Stimulated activated CD8-positive, alpha-beta memory T cell treated with anti-CD3 and anti-CD28 coated beads, Interleukin-15, amount 100 ng/mL, for 1 hour (primary cell): ENCODE results near the gene THSD7B.
"Not testable (repeated sequence)": the region's sequence is repeated elsewhere in the genome, so short reads cannot be mapped to it uniquely, and the experiment has no call there.

Source experiments
- DNase-seq: peaks from one replicate; pipeline ENCODE4 v3.0.0-alpha.2; 2020; ENCODE audit warnings: low read depth

THSD7B gene, protein sequence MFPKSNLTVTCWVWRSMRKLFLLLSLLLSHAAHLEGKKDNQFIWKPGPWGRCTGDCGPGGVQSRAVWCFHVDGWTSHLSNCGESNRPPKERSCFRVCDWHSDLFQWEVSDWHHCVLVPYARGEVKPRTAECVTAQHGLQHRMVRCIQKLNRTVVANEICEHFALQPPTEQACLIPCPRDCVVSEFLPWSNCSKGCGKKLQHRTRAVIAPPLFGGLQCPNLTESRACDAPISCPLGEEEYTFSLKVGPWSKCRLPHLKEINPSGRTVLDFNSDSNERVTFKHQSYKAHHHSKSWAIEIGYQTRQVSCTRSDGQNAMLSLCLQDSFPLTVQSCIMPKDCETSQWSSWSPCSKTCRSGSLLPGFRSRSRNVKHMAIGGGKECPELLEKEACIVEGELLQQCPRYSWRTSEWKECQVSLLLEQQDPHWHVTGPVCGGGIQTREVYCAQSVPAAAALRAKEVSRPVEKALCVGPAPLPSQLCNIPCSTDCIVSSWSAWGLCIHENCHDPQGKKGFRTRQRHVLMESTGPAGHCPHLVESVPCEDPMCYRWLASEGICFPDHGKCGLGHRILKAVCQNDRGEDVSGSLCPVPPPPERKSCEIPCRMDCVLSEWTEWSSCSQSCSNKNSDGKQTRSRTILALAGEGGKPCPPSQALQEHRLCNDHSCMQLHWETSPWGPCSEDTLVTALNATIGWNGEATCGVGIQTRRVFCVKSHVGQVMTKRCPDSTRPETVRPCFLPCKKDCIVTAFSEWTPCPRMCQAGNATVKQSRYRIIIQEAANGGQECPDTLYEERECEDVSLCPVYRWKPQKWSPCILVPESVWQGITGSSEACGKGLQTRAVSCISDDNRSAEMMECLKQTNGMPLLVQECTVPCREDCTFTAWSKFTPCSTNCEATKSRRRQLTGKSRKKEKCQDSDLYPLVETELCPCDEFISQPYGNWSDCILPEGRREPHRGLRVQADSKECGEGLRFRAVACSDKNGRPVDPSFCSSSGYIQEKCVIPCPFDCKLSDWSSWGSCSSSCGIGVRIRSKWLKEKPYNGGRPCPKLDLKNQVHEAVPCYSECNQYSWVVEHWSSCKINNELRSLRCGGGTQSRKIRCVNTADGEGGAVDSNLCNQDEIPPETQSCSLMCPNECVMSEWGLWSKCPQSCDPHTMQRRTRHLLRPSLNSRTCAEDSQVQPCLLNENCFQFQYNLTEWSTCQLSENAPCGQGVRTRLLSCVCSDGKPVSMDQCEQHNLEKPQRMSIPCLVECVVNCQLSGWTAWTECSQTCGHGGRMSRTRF (N-terminal part only)

DNA sequence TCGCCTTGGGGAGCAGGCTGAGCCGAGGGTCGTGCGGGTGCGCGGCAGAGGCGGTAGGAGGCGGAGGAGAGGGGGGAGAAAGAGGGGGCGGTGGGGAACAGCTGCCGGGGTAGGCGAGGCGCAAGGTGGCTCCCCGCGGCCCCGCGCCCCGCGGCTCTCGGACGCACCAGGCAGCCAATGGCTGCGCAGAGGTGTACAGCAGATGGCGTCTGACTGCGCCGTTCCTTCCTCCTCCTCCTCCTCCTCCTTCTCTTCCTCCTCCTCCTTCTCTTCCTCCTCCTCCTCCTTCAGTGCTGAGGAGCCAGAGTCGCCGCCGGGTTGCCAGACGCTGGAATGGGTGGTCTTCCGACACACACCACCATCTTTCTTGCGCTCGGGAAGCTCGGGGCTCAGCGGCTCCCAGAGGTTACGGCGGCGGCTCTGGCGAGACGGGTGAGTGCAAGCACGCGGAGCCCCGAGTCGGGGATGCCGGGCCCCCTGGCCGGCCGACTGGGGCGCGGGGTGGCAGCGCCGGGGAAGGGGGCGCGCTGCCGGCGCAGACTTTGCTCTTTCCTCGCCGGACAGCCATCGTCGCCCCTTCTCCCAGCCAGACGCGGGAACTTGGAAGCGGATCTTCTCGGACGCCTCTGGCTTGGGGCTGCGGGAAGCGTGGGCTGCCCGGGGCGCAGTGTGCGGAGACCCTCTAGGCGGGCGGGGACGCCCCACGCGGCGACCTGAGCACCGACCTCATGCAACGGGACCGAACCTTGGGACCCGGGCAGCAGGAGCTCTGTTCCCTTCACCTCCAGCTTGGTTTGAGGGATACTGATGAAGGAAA is at the start of gene THSD7B:
Gene THSD7B (plus strand): TSS at position 290 of the 817 bp plus-strand sequence. CDS start 116,634 bp downstream, outside the sequence.
- no peak for DNase-seq

DNA sequence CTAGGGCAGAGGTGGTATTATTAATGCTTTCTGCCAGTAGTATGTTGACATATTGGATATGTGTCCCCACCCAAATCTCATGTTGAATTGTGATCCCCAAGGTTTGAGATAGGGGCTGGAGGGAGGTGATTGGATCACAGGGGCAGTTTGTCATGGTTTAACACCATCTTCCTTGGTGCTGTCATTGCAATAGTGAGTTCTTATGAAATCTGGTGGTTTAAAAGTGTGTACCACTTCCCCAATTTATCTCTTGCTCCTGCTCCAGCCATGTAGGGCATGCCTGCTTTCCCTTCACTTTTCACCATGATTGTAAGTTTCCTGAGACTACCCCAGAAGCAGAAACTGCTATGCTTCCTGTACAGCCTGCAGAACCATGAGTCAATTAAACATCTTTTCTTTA is 47.1 kb upstream of the THSD7B start:
- DNase-seq: no peak

DNA sequence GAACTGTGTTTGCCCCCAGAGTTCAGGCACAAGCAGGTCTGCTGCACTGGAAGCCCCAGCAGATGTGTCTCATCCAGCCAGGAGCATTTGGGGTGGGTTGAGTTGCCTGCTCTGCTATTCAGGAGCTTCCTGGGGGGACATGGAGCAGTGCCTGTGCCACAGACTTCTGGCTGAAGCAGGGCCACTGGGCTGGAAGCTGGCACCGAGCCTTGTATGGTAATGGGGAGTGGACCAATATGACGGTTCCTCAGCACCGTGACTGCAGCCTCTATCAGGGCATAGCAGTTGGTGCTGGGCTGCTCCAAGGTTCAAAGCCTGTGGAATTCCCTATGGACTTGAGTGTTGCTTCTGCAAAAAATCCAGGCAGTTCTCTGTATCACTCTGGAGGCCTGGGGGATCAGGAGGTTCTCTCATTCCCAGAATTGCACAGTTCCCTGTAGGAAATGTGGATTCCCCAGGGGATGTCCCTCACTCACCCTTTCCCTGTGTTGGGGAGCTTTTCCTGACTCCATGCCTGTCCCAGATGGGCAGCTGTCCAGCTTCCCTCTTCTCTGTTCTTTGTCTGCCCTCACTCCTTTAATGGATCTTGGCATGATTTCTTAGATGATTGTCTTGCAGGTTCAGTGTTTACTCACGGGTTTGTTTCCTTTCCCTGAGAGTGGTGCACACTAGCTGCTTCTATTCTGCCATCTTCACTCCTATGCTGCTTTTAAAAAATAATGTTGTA is 37.2 kb upstream of the THSD7B start:
- DNase-seq: no peak

DNA sequence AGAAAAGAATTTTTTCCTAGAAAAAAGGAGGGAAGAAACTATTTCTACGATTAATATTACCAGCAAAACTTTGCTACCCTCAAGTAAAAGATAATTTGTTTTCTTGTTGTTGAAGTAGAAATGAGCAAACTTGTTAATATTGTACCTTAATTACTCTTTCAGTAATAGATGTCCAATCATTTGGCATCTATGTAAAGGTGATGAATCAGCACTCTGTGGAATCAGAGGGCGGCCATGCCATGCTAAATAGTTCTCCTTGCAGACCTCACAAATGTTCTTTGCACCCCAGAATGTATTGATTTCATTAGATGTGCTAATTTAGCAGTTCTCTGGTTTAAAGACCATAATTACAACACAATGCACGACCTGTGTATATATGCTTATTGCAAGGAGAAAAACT is 29.1 kb upstream of the THSD7B start:
- DNase-seq: no peak

DNA sequence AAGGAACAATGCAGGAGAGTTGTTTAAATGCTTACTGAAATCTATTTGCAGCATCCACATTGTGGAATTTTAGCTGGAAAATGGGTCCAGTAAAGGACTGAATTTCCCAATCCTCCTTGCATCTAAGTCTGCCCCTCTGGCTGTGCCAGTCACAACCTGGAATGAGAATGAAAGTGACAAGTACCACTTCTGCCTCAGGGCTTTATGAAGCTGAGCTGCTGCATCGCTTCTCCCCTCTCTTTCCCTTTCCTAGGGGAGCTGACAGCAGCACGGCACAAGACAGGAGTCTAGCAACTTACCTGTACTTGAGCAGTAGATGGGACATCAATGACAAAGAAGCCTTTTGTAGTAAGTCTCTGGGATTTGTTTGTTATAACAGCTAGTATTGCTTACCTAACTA is 27.3 kb upstream of the THSD7B start:
- DNase-seq: no peak

DNA sequence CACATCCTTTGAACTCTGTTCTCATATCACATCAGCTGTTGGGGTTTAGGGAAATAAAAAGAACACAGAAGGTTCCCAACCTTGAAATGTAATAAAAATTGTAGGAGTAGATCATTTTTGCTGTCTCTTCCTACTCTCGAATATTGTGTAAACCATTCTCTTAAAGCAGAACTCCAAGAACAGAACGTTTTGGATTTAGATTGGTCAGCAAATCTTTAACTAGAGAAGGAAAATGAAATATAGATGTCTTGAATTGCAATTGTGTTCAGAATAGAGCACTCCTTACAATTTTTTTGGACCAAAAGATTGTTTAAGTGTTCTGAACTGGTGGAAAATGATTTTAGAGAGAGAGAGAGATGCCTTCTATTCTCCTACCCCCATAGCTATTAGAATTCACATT is 23.9 kb upstream of the THSD7B start:
- no peak for DNase-seq

DNA sequence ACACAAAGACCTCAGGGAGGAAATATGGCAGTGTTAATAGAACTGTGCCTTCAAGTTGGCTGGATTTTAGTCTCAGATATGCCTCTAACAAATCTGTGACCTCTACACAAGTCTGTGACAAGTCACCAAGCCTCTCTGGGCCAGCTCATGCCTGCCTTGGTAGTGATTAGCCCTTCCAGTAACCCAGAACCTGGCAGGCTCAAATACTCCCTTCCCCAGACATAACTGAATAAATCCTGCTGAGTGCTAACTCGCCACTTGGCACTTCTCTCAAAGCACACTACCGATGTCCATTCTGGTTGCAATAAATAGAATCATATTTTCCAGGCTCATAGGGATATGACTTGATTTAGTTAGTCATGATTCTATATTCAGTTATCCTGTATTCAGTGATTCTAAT is 15.3 kb upstream of the THSD7B start:
- no peak for DNase-seq

DNA sequence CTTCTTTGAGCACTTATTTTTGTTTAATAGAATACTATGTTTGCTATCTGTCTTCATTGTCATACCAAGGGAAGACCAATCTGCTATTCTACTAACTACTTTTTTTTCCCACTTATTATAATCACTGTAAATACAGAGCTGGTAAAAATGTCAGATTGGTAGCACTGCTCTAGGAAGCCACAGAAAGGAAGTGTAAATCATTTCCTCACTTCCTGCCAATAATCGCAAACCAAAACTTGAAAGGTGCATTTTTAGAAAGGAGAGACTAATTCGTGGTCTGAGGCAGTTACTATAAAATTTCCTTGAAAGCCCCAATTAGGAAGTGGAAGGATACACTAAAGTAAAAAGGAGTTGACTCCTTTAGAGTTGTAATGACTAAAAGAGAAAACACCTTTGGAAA is 13.9 kb upstream of the THSD7B start:
- DNase-seq: no peak

DNA sequence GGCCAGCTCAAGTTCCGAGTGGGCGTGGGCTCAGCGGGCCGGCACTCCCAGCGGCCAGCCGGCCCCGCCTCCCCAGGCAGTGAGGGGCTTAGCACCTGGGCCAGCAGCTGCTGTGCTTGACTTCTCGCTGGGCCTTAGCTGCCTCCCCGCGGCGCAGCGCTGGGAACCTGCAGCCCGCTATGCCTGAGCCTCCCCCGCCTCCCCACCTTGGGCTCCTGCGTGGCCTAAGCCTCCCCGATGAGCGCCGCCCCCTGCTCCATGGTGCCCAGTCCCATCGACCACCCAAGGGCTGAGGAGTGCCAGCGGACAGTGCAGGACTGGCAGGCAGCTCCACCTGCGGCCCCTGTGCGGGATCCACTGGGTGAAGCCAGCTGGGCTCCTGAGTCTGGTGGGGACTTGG is 6.8 kb upstream of the THSD7B start:
- not testable (repeated sequence) for DNase-seq

DNA sequence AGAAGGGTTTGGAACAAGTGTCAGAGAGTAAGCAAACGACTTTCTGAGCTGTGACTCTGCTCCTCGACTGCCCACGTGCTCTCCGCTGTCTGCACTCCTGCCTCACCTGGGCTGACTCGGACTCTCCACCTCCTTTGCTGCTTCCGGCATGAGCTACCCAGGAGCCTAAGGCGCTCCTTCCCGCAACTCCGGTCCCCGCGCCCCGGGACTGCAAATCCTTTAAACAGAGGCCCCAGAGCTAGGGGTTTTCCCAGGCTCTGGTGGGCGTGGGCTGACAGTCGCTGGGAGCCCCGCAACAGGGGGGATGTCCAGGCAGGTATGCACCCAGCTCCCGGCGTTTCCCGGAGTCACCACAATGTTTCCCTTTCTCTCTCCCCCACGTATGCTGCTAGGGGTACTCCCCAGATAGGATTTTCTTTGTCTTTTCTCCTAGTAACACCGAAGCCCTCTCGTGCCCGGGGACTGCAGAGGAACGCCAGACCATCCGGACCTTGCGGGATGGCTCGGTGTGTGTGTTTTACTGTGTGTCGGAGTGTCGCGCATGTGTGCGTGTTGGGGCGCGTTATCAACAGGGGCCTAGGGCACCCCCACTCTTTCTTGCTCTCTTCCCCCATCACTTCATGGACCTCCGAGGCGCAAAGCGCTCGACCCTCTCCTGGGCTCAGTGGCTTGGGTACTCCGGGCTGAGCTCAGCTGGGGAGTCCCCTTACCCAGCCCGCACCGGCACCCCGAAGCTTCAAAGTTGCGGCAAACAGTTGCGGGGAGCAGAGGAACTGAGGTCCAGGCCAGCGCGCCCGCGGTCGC is 691 bp upstream of the THSD7B start:
- no peak for DNase-seq

DNA sequence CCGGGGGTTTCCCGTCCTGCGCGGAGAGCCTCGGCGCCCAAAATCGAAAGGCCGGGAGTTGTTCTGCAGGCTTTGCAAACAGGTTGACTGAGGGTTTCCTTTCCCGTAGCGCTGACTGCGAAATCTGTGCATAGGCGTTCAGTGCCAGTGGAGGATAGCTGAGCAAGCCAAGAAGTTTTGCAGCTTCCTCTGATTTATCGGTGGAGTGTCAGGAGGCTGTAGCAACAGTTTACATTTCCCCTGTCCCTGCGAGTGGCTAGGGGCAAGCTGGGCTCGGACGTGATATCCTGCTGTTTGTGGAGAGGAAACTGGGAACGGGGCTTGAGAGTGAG is 694 bp downstream of the THSD7B start:
- DNase-seq: no peak

DNA sequence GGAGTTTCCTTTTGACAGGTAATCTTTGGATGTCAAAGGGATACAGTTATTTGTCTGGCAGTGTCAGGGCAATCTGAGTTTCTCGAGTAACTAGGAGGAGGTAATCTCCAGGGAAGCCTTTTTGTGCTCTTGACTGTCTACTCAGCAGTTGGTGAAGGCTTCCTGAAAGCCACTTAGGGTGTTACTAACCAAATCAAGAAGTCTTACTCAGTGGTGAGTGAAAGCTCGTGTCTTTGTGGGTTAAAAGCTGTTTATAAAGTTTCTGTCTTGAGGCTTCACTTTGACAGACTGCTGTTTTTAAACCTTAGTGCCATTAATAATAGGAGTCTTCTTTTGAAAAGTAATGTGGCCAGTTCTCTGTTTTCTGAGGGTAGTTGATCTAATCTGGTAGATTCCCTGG is 1.7 kb downstream of the THSD7B start:
- DNase-seq: no peak

DNA sequence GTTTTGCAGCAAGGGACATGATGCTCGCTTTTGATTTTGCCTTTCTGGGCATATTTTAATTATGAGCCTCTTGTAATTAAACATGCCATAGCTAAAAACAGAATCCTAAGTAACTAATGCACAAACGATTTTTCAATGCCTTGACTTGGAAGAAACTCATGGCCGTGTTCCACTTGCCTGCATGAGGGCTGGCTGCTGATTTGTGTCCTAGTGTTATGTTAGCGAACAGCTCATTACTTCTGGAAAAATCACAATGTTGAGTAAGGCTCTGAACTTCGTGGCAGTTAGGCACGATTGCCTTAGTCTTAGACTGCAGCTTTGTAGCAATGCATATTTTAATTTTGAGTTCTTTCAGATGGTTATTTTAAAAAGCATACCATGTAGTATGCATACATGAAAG is 4.5 kb downstream of the THSD7B start:
- DNase-seq: no peak

DNA sequence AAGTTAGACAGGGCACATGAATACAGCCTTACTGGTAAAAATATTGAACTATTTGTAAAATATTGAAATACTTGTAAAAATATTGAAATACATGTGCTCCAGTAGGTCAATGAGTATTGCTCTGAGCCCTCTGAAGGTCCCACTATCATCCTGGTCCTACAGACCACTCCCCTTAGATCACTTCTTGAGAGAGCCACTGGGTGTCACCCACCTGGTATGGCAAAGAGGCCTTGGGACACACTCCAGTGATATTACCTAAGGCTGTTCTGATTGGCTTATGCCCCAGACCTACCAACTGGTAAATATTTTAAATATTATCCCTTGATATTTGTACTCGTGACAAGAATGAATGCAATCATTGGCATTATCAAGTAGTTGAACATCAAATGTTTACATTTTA is 5.0 kb downstream of the THSD7B start:
- no peak for DNase-seq

DNA sequence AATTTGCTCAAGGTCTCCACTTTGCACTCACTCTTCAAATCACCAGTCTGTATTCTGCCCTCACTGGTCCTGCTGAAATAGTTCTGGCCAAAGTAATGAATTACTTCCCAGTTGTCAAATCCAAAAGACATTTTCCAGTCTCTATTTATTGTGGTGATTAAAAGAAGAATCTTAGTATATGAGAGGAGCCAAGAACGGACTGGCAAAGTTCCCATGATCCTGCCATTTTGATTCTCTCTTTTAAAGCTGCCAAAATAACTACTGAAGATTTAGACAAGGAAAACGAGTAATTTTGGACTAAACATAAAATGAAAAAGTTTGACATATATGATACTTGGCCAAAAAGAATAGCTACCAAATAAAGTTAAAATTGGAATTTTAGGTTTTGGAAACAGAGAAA is 12.0 kb downstream of the THSD7B start:
- no peak for DNase-seq

DNA sequence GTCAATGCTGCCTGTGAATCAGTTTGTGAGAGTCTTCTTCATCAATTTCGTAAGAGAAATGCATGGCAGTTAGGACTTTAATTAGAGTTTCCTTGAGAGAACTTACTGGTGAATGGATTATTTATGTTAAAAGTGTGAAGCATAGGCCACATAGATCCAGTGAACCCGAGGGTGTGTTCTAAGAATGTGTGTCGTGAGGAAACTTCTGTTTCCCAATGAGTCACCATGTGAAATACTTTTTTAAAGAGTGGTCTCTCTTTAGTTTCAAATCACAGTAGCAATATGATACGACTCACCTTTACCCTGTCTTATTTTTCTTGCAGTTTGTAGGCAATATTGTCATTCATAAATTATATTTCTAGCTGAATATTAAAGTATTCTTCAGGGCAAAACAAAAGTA is 18.5 kb downstream of the THSD7B start:
- no peak for DNase-seq

DNA sequence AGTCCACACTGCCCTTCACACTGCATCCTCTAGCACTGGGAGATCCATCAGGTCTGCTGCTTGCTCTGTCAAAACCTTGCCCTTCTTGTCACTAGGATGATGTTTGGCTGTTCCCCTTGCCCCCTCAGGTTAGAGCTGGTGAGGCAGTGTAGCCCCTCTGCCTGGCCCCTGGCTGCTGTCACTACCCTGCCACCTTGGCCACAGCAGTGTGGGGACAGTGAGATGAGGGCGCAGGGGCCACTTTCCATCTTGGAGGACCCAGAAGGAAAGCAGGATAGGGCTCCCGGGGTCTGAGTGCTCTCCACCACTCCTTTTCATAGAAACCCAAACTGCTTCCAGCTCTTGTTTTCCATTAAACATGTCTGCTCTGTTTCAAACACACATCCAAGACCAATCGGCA is 19.9 kb downstream of the THSD7B start:
- no peak for DNase-seq

DNA sequence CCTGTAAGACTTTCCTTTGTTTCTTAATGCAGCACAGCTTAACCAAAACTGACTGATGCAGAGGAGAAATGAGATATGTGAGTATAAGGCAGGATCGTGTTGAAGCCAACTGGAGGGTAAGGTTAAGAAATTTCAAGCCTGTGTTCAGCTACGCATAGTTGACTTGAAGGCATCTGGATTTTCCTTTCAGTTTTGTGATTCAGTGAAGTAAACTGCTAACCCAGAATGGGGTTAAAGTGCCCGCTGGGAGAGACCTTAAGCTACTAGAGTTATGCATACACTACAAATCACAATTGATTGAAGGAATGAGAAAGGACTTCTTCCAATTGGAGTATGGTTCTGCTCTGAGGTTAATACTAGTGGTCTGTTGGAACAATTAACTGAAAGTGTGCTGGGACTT is 22.6 kb downstream of the THSD7B start:
- DNase-seq: no peak

DNA sequence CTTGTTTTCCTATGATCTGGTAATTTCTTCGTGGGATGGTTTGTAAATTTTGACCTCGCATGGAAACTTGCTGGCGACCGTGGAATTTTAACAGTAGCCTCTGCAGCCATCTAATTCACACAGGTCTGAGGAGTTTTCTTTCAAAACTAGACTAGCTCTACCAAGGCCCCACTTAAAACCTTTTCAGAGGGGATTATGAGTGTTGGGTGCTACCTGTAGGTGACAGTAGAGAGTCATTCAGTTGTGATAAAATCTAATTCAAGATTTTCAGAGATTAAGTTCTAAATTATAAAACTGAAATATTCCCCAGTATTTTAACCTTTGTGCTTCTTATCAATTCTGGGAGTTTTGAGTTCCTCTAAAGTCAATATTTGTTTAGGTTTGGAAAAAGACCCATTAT is 31.0 kb downstream of the THSD7B start:
- DNase-seq: no peak

DNA sequence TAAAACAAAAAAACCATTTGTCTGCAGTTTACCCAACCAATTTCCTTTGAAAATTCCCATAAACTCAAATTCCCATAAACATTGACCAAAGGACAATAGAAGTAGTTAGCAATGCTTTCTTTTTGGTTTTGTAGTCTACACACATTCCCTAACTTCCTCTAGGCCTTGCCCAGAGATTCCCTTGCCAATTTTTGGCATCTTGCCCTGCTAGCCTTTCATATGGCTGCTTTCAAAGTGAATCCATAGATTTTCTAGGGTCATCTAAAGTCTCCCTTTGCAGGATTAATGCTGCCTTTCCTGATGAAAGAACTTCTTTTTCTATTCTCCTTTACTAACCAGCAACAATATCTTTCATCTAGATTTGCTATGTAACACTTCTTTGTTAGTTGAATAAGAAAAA is 33.4 kb downstream of the THSD7B start:
- no peak for DNase-seq
